Brain microvascular endothelial cell (primary cell): ENCODE measurements around the gene CCND2.
"Not testable (repeated sequence)": the region's sequence is repeated elsewhere in the genome, so short reads cannot be mapped to it uniquely, and the experiment has no call there.

ENCODE experiments used
- DNase-seq: peaks from one replicate; pipeline ENCODE4 v3.0.0-alpha.2; 2020
- H3K27ac ChIP-seq: fragments of 250-450 bp; sonication (Bioruptor Pico); 2 replicates; pipeline ENCODE4 v1.5.1; 2020; ENCODE audit warnings: mild to moderate bottlenecking, moderate library complexity
- H3K27me3 ChIP-seq: fragments of 250-450 bp; sonication (Bioruptor Pico); replicated peaks from 2 replicates; pipeline ENCODE4 v1.5.1; 2020; ENCODE audit warnings: mild to moderate bottlenecking
- H3K36me3 ChIP-seq: fragments of 250-450 bp; sonication (Bioruptor Pico); replicated peaks from 2 replicates; pipeline ENCODE4 v1.5.1; 2020; ENCODE audit warnings: mild to moderate bottlenecking
- H3K4me3 ChIP-seq: 2 replicates; pipeline ENCODE4 v1.5.1; 2011; ENCODE audit warnings: low read depth, mild to moderate bottlenecking, control low read depth, low read length, moderate library complexity
- CTCF ChIP-seq: IDR thresholded peaks from 2 replicates; pipeline ENCODE4 v1.5.1; 2011; ENCODE audit warnings: low read depth, mild to moderate bottlenecking, moderate library complexity, low read length, control low read depth, inconsistent platforms; ENCODE audit errors: missing control alignments
- in situ Hi-C: cut with HindIII; loops from 2 replicates; pipeline ENCODE4 v1.10.0; 2017; ENCODE audit warnings: low sequenced_read_pairs, low pct_ligation_motif_present

CCND2 gene

GRCh38 chr12:4242595-4242994 is 31.0 kb upstream of the CCND2 start:
- no peak overlapping the region for H3K4me3 ChIP-seq
- in situ Hi-C loops: no loop called here
- no peaks in the 10 kb centered on the region for H3K27me3 ChIP-seq
- no peak for DNase-seq
- H3K27ac ChIP-seq: no peak overlapping the region
- H3K36me3 ChIP-seq: no peaks in the 10 kb centered on the region
- no peak for TF ChIP-seq CTCF

GRCh38 chr12:4243091-4243490 is 30.5 kb upstream of the CCND2 start:
- DNase-seq: no peak
- Histone ChIP-seq H3K4me3 (no peak overlapping the region), H3K36me3 (no peaks in the 10 kb centered on the region), H3K27ac (no peak overlapping the region), H3K27me3 (no peaks in the 10 kb centered on the region)
- in situ Hi-C loops: no loop called here
- no peak for TF ChIP-seq CTCF

- in situ Hi-C loops, H3K4me3 ChIP-seq, H3K36me3 ChIP-seq, DNase-seq, H3K27ac ChIP-seq, H3K27me3 ChIP-seq: not testable (repeated sequence)
Observed at GRCh38 chr12:4243491-4244100, 30.0 kb upstream of the CCND2 start.

- in situ Hi-C loops: no loop called here
- Histone ChIP-seq H3K36me3 (no peaks in the 10 kb centered on the region), H3K27ac (no peak overlapping the region), H3K4me3 (no peak overlapping the region), H3K27me3 (no peaks in the 10 kb centered on the region)
- no peak for DNase-seq
- no peak for TF ChIP-seq CTCF
Observed at GRCh38 chr12:4244868-4245267, 28.7 kb upstream of the CCND2 start.

- in situ Hi-C loops: no loop called here
- Histone ChIP-seq H3K27ac (no peak overlapping the region), H3K36me3 (no peaks in the 10 kb centered on the region), H3K27me3 (no peaks in the 10 kb centered on the region), H3K4me3 (no peak overlapping the region)
- no peak for DNase-seq
- TF ChIP-seq CTCF: no peak
Observed at GRCh38 chr12:4245446-4245845, 28.1 kb upstream of the CCND2 start.

- no peak overlapping the region for H3K27ac ChIP-seq
- DNase-seq: no peak
- no peak for TF ChIP-seq CTCF
- H3K4me3 ChIP-seq: no peak overlapping the region
- H3K36me3 ChIP-seq: no peaks in the 10 kb centered on the region
- H3K27me3 ChIP-seq: no peaks in the 10 kb centered on the region
- in situ Hi-C loops: no loop called here
Observed at GRCh38 chr12:4246116-4246515, 27.4 kb upstream of the CCND2 start.
